ENCODE measurements around the gene C8G.

DNA sequence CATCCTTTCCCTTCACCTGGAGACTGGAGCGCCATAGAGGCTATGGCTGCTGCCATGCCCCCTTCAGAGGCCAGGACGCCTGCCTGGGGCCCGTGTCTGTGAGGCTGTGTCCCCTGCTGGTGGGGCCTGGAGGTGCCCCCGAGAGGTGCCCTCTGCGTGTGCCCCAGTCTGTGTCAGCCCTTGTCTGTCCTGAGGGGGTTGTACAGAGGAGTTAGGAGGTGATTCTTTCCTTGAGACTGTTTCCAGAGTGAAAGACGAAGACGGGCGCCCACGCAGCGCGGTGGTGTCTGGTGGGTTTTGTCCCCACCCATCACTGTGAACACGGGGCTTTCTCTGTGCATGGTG, 34.2 kb upstream of the C8G start:
- TF ChIP-seq GATA2 (IDR thresholded peaks at IDR 0.05; ENCODE audit: low read depth, low read length), result no peak
- no peak for TF ChIP-seq GATA3 (IDR thresholded peaks at IDR 0.05; ENCODE audit: low read depth, low read length)

Data from SH-SY5Y (cell line).